Measurements from ENCODE around the gene CLECL1. TPM values are rescaled to one million over a fixed set of nuclear protein-coding genes. Genes with fewer than 3 reads are reported as not detected.

The CLECL1 gene
- total RNA-seq, 2 experiments from 2014 or later: 1.7 to 1.9 TPM

GRCh38 chr12:9758119-9758518, 25.2 kb upstream of the CLECL1 start:
- Mint-ChIP-seq H3K27ac (peak overlapping the region; percentile 99), H3K4me1 (ENCODE audit: low read depth) (peaks cover 36% of the 10 kb centered on the region), H3K9me3 (peaks cover 7% of the 10 kb centered on the region), H3K4me3 (peak overlapping the region; percentile 95), H3K36me3 (ENCODE audit: low read depth) (peaks cover 75% of the 10 kb centered on the region), H3K27me3 (ENCODE audit: low read depth) (no peaks in the 10 kb centered on the region)
- CTCF ChIA-PET: interaction anchor here (1.3 to 19.4 kb wide), 5 partner anchors 8 to 109 kb away, joined by 3 to 537 read pairs (median 3); partner anchors contain the start of gene CLEC2D
- DNase-seq: no peak
- intact Hi-C loops (cut with micrococcal nuclease): no loop called here

- CTCF ChIA-PET: interaction anchor here (0.7 to 19.4 kb wide), 5 partner anchors 15 to 110 kb away, joined by 3 to 537 read pairs (median 4); partner anchors contain the start of gene CLEC2D
- Mint-ChIP-seq H3K4me1 (ENCODE audit: low read depth) (peaks cover 39% of the 10 kb centered on the region), H3K4me3 (peak overlapping the region; percentile 95), H3K36me3 (ENCODE audit: low read depth) (peaks cover 81% of the 10 kb centered on the region), H3K27me3 (ENCODE audit: low read depth) (no peaks in the 10 kb centered on the region), H3K9me3 (peaks cover 5% of the 10 kb centered on the region), H3K27ac (peak overlapping the region; percentile 99)
- no peak for DNase-seq
- intact Hi-C loops (cut with micrococcal nuclease): no loop called here
Measured at GRCh38 chr12:9757433-9758025, 24.6 kb upstream of the CLECL1 start.

- CTCF ChIA-PET: interaction anchor here (0.7 to 19.4 kb wide), 6 partner anchors 14 to 111 kb away, joined by 3 to 537 read pairs (median 4); no protein-coding TSS in a partner anchor
- H3K4me3 Mint-ChIP-seq: peak overlapping the region; percentile 95
- H3K4me1 Mint-ChIP-seq (ENCODE audit: low read depth): peaks cover 34% of the 10 kb centered on the region
Measured at GRCh38 chr12:9756706-9757105, 23.8 kb upstream of the CLECL1 start.

GRCh38 chr12:9756170-9756569, 23.3 kb upstream of the CLECL1 start:
- H3K4me3 Mint-ChIP-seq: peak overlapping the region; percentile 95

More at GRCh38 chr12:9756706-9757105, 23.8 kb upstream of the CLECL1 start:
- no peaks in the 10 kb centered on the region for H3K9me3 Mint-ChIP-seq
- no peaks in the 10 kb centered on the region for H3K27me3 Mint-ChIP-seq (ENCODE audit: low read depth)
- intact Hi-C loops (cut with micrococcal nuclease): loop anchor here (1.0 kb wide), 1 partner anchor 110 kb away; no protein-coding TSS in a partner anchor
- DNase-seq: peak; percentile 40
- peak overlapping the region; percentile 99 for H3K27ac Mint-ChIP-seq
- H3K36me3 Mint-ChIP-seq (ENCODE audit: low read depth): peaks cover 84% of the 10 kb centered on the region

GRCh38 chr12:9755567-9755966, 22.7 kb upstream of the CLECL1 start:
- no peak for DNase-seq
- Mint-ChIP-seq H3K4me1 (ENCODE audit: low read depth) (peaks cover 39% of the 10 kb centered on the region), H3K27me3 (ENCODE audit: low read depth) (no peaks in the 10 kb centered on the region), H3K36me3 (ENCODE audit: low read depth) (peaks cover 82% of the 10 kb centered on the region), H3K9me3 (no peaks in the 10 kb centered on the region), H3K27ac (peak overlapping the region; percentile 99), H3K4me3 (peak overlapping the region; percentile 95)
- CTCF ChIA-PET: interaction anchor here (0.7 to 19.4 kb wide), 5 partner anchors 43 to 107 kb away, joined by 3 to 537 read pairs (median 4); no protein-coding TSS in a partner anchor
- intact Hi-C loops (cut with micrococcal nuclease): no loop called here

More at GRCh38 chr12:9756170-9756569, 23.3 kb upstream of the CLECL1 start:
- intact Hi-C loops (cut with micrococcal nuclease): loop anchor here (1.0 kb wide), 1 partner anchor 110 kb away; no protein-coding TSS in a partner anchor
- Mint-ChIP-seq H3K36me3 (ENCODE audit: low read depth) (peaks cover 85% of the 10 kb centered on the region), H3K9me3 (no peaks in the 10 kb centered on the region), H3K27me3 (ENCODE audit: low read depth) (no peaks in the 10 kb centered on the region), H3K4me1 (ENCODE audit: low read depth) (peaks cover 39% of the 10 kb centered on the region), H3K27ac (peak overlapping the region; percentile 99)
- DNase-seq: no peak
- CTCF ChIA-PET: interaction anchor here (0.7 to 19.4 kb wide), 6 partner anchors 43 to 108 kb away, joined by 3 to 537 read pairs (median 4); no protein-coding TSS in a partner anchor

- H3K4me3 Mint-ChIP-seq: peak overlapping the region; percentile 95
- H3K36me3 Mint-ChIP-seq (ENCODE audit: low read depth): peaks cover 78% of the 10 kb centered on the region
- CTCF ChIA-PET: interaction anchor here (0.7 to 19.4 kb wide), 3 partner anchors 12 to 73 kb away, joined by 4 to 537 read pairs (median 4); no protein-coding TSS in a partner anchor
- peak overlapping the region; percentile 99 for H3K27ac Mint-ChIP-seq
- H3K4me1 Mint-ChIP-seq (ENCODE audit: low read depth): peaks cover 39% of the 10 kb centered on the region
- no peaks in the 10 kb centered on the region for H3K27me3 Mint-ChIP-seq (ENCODE audit: low read depth)
- intact Hi-C loops (cut with micrococcal nuclease): no loop called here
- DNase-seq: no peak
- H3K9me3 Mint-ChIP-seq: no peaks in the 10 kb centered on the region
Measured at GRCh38 chr12:9755035-9755434, 22.1 kb upstream of the CLECL1 start.

GRCh38 chr12:9754099-9754927, 21.4 kb upstream of the CLECL1 start:
- intact Hi-C loops (cut with micrococcal nuclease): no loop called here
- no peaks in the 10 kb centered on the region for H3K27me3 Mint-ChIP-seq (ENCODE audit: low read depth)
- DNase-seq: no peak
- CTCF ChIA-PET: interaction anchor here (0.6 to 19.4 kb wide), 6 partner anchors 12 to 187 kb away, joined by 3 to 537 read pairs (median 4); no protein-coding TSS in a partner anchor
- H3K27ac Mint-ChIP-seq: peak overlapping the region; percentile 99
- peaks cover 41% of the 10 kb centered on the region for H3K4me1 Mint-ChIP-seq (ENCODE audit: low read depth)
- H3K9me3 Mint-ChIP-seq: no peaks in the 10 kb centered on the region
- H3K36me3 Mint-ChIP-seq (ENCODE audit: low read depth): peaks cover 70% of the 10 kb centered on the region
- H3K4me3 Mint-ChIP-seq: peak overlapping the region; percentile 95

- Mint-ChIP-seq H3K27ac (peak overlapping the region; percentile 99), H3K36me3 (ENCODE audit: low read depth) (peaks cover 63% of the 10 kb centered on the region), H3K9me3 (no peaks in the 10 kb centered on the region), H3K27me3 (ENCODE audit: low read depth) (no peaks in the 10 kb centered on the region), H3K4me3 (peak overlapping the region; percentile 95), H3K4me1 (ENCODE audit: low read depth) (peaks cover 44% of the 10 kb centered on the region)
- no peak for DNase-seq
- intact Hi-C loops (cut with micrococcal nuclease): no loop called here
- CTCF ChIA-PET: interaction anchor here (0.7 to 19.4 kb wide), 4 partner anchors 45 to 77 kb away, joined by 3 to 537 read pairs (median 4); no protein-coding TSS in a partner anchor
Measured at GRCh38 chr12:9753498-9753897, 20.6 kb upstream of the CLECL1 start.

GRCh38 chr12:9753073-9753472, 20.2 kb upstream of the CLECL1 start:
- Mint-ChIP-seq H3K27ac (peak overlapping the region; percentile 99), H3K4me1 (ENCODE audit: low read depth) (peaks cover 44% of the 10 kb centered on the region), H3K9me3 (no peaks in the 10 kb centered on the region), H3K27me3 (ENCODE audit: low read depth) (no peaks in the 10 kb centered on the region), H3K36me3 (ENCODE audit: low read depth) (peaks cover 59% of the 10 kb centered on the region), H3K4me3 (peak overlapping the region; percentile 95)
- CTCF ChIA-PET: interaction anchor here (0.7 to 19.4 kb wide), 2 partner anchors 46 to 55 kb away, joined by 3 to 537 read pairs; no protein-coding TSS in a partner anchor
- DNase-seq: no peak
- intact Hi-C loops (cut with micrococcal nuclease): no loop called here

- CTCF ChIA-PET: interaction anchor here (0.8 to 19.4 kb wide), 4 partner anchors 9 to 267 kb away, joined by 3 to 537 read pairs (median 24); partner anchors contain the start of gene CD69
- DNase-seq: no peak
- H3K36me3 Mint-ChIP-seq (ENCODE audit: low read depth): peaks cover 51% of the 10 kb centered on the region
- H3K4me3 Mint-ChIP-seq: peak overlapping the region; percentile 95
- intact Hi-C loops (cut with micrococcal nuclease): no loop called here
- H3K27me3 Mint-ChIP-seq (ENCODE audit: low read depth): no peaks in the 10 kb centered on the region
- peak overlapping the region; percentile 99 for H3K27ac Mint-ChIP-seq
- no peaks in the 10 kb centered on the region for H3K9me3 Mint-ChIP-seq
- peaks cover 45% of the 10 kb centered on the region for H3K4me1 Mint-ChIP-seq (ENCODE audit: low read depth)
Measured at GRCh38 chr12:9752145-9752933, 19.4 kb upstream of the CLECL1 start.
